ENCODE results near the gene GPN2.

GRCh38 chr1:26921540-26922430, 31.7 kb upstream of the GPN2 start, which contains the start of gene NUDC:
- TF ChIP-seq POLR2AphosphoS5 (IDR thresholded peaks at IDR 0.05; ENCODE audit: insufficient read depth, low read depth, low read length) (peak; percentile 91), CTCF (IDR thresholded peaks at IDR 0.05; ENCODE audit: extremely low read depth in 1 of 2, insufficient read depth in 1 of 2, low read depth in 1 of 2, low read length in 2 of 2) (no peak)

Measured in endothelial cell of umbilical vein (primary cell).